ENCODE results near the gene IL6. TPM values are rescaled to one million over a fixed set of nuclear protein-coding genes. Genes with fewer than 3 reads are reported as not detected.

The IL6 gene
- total RNA-seq, 1 experiment from 2014 or later, result 113 TPM

DNA sequence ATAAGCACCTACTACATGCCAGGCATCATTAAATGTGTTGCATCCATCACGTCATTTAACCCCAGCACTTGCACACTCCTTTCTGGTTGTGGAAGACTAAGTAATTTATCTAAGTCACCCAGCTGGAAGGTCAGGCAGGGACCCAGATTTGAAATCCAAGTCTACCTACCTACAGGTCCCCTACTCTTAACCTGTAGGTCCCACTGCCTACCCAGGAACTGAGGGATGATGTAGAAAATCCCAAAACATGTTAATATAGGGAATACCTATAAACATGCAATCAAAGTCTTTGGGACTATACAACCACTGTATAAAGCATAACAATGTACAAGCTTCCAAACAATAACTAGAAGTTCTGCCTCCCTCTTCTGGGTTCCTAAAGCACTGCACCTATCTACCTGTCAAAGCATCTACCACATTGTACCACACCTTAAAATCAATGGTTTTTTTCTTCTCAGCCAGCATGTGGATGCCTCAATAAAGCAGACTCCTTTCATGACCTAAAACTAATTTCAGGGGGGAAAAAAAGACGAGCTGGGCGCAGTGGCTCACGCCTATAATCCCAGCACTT, 5.6 kb downstream of the IL6 start:
- H3K9me3 ChIP-seq (ENCODE audit: low read length), result no peaks in the 10 kb centered on the region
- no peak overlapping the region for H3K4me3 ChIP-seq (ENCODE audit: low read length)
- peak; percentile 76 for DNase-seq
- BruUV-seq (replicated peaks), result no TSS peak
- TF ChIP-seq CTCF (conservative IDR thresholded peaks at IDR 0.05; ENCODE audit: low read depth, low read length), result peak; percentile 76
- no peak for TF ChIP-seq EZH2phosphoT487 (IDR thresholded peaks at IDR 0.05; ENCODE audit: borderline replicate concordance, low read length)
- ATAC-seq, result peak; percentile 64
- H3K27me3 ChIP-seq (ENCODE audit: low read length), result no peaks in the 10 kb centered on the region
- H2AFZ ChIP-seq (ENCODE audit: low read length), result no peak overlapping the region
- H3K4me1 ChIP-seq (ENCODE audit: insufficient read depth, low read length), result peaks cover 36% of the 10 kb centered on the region
- peaks cover 7% of the 10 kb centered on the region; the same call in 1 of the 2 replicates for H3K79me2 ChIP-seq (ENCODE audit: low read length)
- intact Hi-C loops (cut with micrococcal nuclease), result loop anchor here (1.0 to 2.0 kb wide), 2 partner anchors 172 to 322 kb away; no protein-coding TSS in a partner anchor
- H3K27ac ChIP-seq (ENCODE audit: low read length), result peak overlapping the region; percentile 45
- H3K4me2 ChIP-seq (ENCODE audit: low read length), result no peak overlapping the region
- POLR2A ChIA-PET (ENCODE audit: unreplicated experiment), result no interaction called here
- no peaks in the 10 kb centered on the region for H4K20me1 ChIP-seq (ENCODE audit: low read length)
- H3K9me2 ChIP-seq (replicated peaks; ENCODE audit: low read length), result no peaks in the 10 kb centered on the region
- CTCF ChIA-PET, result interaction anchor here (0.6 to 1.5 kb wide), 6 partner anchors 50 to 172 kb away, joined by 3 to 8 read pairs (median 4); no protein-coding TSS in a partner anchor
- no peak overlapping the region for H3K9ac ChIP-seq (ENCODE audit: low read length)
- H3F3A ChIP-seq (ENCODE audit: low read length, unreplicated experiment), result no peaks in the 10 kb centered on the region
- H3K36me3 ChIP-seq (ENCODE audit: low read depth, low read length), result no peaks in the 10 kb centered on the region

- ChIA-PET POLR2A (ENCODE audit: unreplicated experiment) (no interaction called here), CTCF (no interaction called here)
- Histone ChIP-seq H3K4me1 (ENCODE audit: insufficient read depth, low read length) (peaks cover 24% of the 10 kb centered on the region), H3K4me2 (ENCODE audit: low read length) (no peak overlapping the region), H3K9me3 (ENCODE audit: low read length) (no peaks in the 10 kb centered on the region), H3F3A (ENCODE audit: low read length, unreplicated experiment) (no peaks in the 10 kb centered on the region), H3K4me3 (ENCODE audit: low read length) (no peak overlapping the region), H4K20me1 (ENCODE audit: low read length) (no peaks in the 10 kb centered on the region), H3K27ac (ENCODE audit: low read length) (no peak overlapping the region), H2AFZ (ENCODE audit: low read length) (no peak overlapping the region), H3K9me2 (replicated peaks; ENCODE audit: low read length) (no peaks in the 10 kb centered on the region), H3K79me2 (ENCODE audit: low read length) (no peaks in the 10 kb centered on the region), H3K27me3 (ENCODE audit: low read length) (no peaks in the 10 kb centered on the region), H3K9ac (ENCODE audit: low read length) (no peak overlapping the region), H3K36me3 (ENCODE audit: low read depth, low read length) (no peaks in the 10 kb centered on the region)
- DNase-seq (no peak), ATAC-seq (no peak)
- TF ChIP-seq CTCF (conservative IDR thresholded peaks at IDR 0.05; ENCODE audit: low read depth, low read length) (no peak), EZH2phosphoT487 (IDR thresholded peaks at IDR 0.05; ENCODE audit: borderline replicate concordance, low read length) (no peak), EZH2 (IDR thresholded peaks at IDR 0.05; ENCODE audit: low read length, unreplicated experiment) (no peak)
- intact Hi-C loops (cut with micrococcal nuclease), result loop anchor here (2.0 kb wide), 1 partner anchor 321 kb away; no protein-coding TSS in a partner anchor
- no TSS peak for BruUV-seq (replicated peaks)
Observed at GRCh38 chr7:22733761-22734160, 6.8 kb downstream of the IL6 start.

- Histone ChIP-seq H3K9ac (ENCODE audit: low read length) (no peak overlapping the region), H3K9me2 (replicated peaks; ENCODE audit: low read length) (no peaks in the 10 kb centered on the region), H4K20me1 (ENCODE audit: low read length) (no peaks in the 10 kb centered on the region), H3K36me3 (ENCODE audit: low read depth, low read length) (no peaks in the 10 kb centered on the region), H3K4me1 (ENCODE audit: insufficient read depth, low read length) (no peaks in the 10 kb centered on the region), H3K9me3 (ENCODE audit: low read length) (no peaks in the 10 kb centered on the region), H3K79me2 (ENCODE audit: low read length) (no peaks in the 10 kb centered on the region), H3K27me3 (ENCODE audit: low read length) (no peaks in the 10 kb centered on the region), H2AFZ (ENCODE audit: low read length) (no peak overlapping the region), H3K4me3 (ENCODE audit: low read length) (no peak overlapping the region), H3K27ac (ENCODE audit: low read length) (no peak overlapping the region), H3F3A (ENCODE audit: low read length, unreplicated experiment) (no peaks in the 10 kb centered on the region), H3K4me2 (ENCODE audit: low read length) (no peak overlapping the region)
- ATAC-seq, result no peak
- no peak for TF ChIP-seq EZH2 (IDR thresholded peaks at IDR 0.05; ENCODE audit: low read length, unreplicated experiment)
- TF ChIP-seq EZH2phosphoT487 (IDR thresholded peaks at IDR 0.05; ENCODE audit: borderline replicate concordance, low read length), result no peak
- TF ChIP-seq CTCF (conservative IDR thresholded peaks at IDR 0.05; ENCODE audit: low read depth, low read length), result no peak
- BruUV-seq (replicated peaks), result no TSS peak
- ChIA-PET POLR2A (ENCODE audit: unreplicated experiment) (no interaction called here), CTCF (no interaction called here)
- intact Hi-C loops (cut with micrococcal nuclease), result no loop called here
- DNase-seq, result no peak
Observed at GRCh38 chr7:22743014-22743413, 16.0 kb downstream of the IL6 start.

Data from PC-3 (cell line).